GM23338 (cell line): ENCODE results near the gene PLEKHG4. TPM values are rescaled to one million over a fixed set of nuclear protein-coding genes. Genes with fewer than 3 reads are reported as not detected.

ENCODE experiments used
- ATAC-seq: fragments of 200-7000 bp; cut with Tn5 transposase; 3 replicates; pipeline ENCODE4 v1.9.1; 2020
- DNase-seq: peaks from one replicate; pipeline ENCODE4 v3.0.0-alpha.2; 2015; ENCODE audit warnings: low spot score
- H2AFZ ChIP-seq: fragments of 200-600 bp; sonication (generic); 2 replicates; pipeline ENCODE4 v1.8.0; 2016; ENCODE audit warnings: antibody characterized with exemption, mild to moderate bottlenecking, moderate library complexity
- H3F3A ChIP-seq: fragments of 200-600 bp; sonication (generic); replicated peaks from 2 replicates; pipeline ENCODE4 v1.8.0; 2017; ENCODE audit warnings: antibody characterized with exemption, mixed run types, low read depth
- H3K27ac ChIP-seq: fragments of 200-600 bp; sonication (generic); 2 replicates; pipeline ENCODE4 v1.6.1; 2016; ENCODE audit warnings: low read depth
- H3K27me3 ChIP-seq: fragments of 200-600 bp; sonication (generic); 2 replicates; pipeline ENCODE4 v1.8.0; 2016; ENCODE audit warnings: mild to moderate bottlenecking, mixed run types, moderate library complexity; ENCODE audit not compliant: insufficient read depth
- H3K36me3 ChIP-seq: fragments of 200-600 bp; sonication (generic); 2 replicates; pipeline ENCODE4 v1.8.0; 2016; ENCODE audit warnings: mild to moderate bottlenecking; ENCODE audit not compliant: insufficient read depth
- H3K4me1 ChIP-seq: fragments of 200-600 bp; sonication (generic); 2 replicates; pipeline ENCODE4 v1.8.0; 2016; ENCODE audit warnings: mild to moderate bottlenecking, moderate library complexity; ENCODE audit not compliant: insufficient read depth
- H3K4me2 ChIP-seq: fragments of 200-600 bp; sonication (generic); 2 replicates; pipeline ENCODE4 v1.7.1; 2017; ENCODE audit warnings: mixed run types
- H3K4me3 ChIP-seq: fragments of 200-600 bp; sonication (generic); 2 replicates; pipeline ENCODE4 v1.6.1; 2016; ENCODE audit warnings: mixed run types
- H3K79me2 ChIP-seq: fragments of 200-600 bp; sonication (generic); replicated peaks from 2 replicates; pipeline ENCODE4 v1.8.0; 2017; ENCODE audit warnings: mild to moderate bottlenecking; ENCODE audit not compliant: insufficient read depth
- H3K9me2 ChIP-seq: fragments of 200-600 bp; sonication (generic); 2 replicates; pipeline ENCODE4 v1.8.0; 2017; ENCODE audit not compliant: insufficient read depth
- H4K20me1 ChIP-seq: fragments of 200-600 bp; sonication (generic); replicated peaks from 2 replicates; pipeline ENCODE4 v1.8.0; 2017; ENCODE audit warnings: mild to moderate bottlenecking; ENCODE audit not compliant: insufficient read depth
- H3K27ac Mint-ChIP-seq: 2 replicates; pipeline ENCODE4 v1.8.0; 2020; ENCODE audit warnings: inconsistent platforms, mild to moderate bottlenecking, moderate library complexity, mixed read lengths
- H3K27me3 Mint-ChIP-seq: 3 replicates; pipeline ENCODE4 v1.8.0; 2022; ENCODE audit warnings: low read depth, mild to moderate bottlenecking, moderate library complexity, mixed read lengths, inconsistent platforms; ENCODE audit not compliant: insufficient read depth, poor library complexity
- H3K36me3 Mint-ChIP-seq: 3 replicates; pipeline ENCODE4 v1.8.0; 2021; ENCODE audit warnings: low read depth, mild to moderate bottlenecking, inconsistent platforms, moderate library complexity, mixed read lengths
- H3K4me1 Mint-ChIP-seq: 3 replicates; pipeline ENCODE4 v1.8.0; 2020; ENCODE audit warnings: mild to moderate bottlenecking, inconsistent platforms, mixed read lengths
- H3K4me3 Mint-ChIP-seq: 3 replicates; pipeline ENCODE4 v1.8.0; 2021; ENCODE audit warnings: moderate library complexity, mild to moderate bottlenecking, inconsistent platforms, mixed read lengths
- H3K9me3 Mint-ChIP-seq: 3 replicates; pipeline ENCODE4 v1.8.0; 2020; ENCODE audit warnings: moderate library complexity, mild to moderate bottlenecking, inconsistent platforms, mixed read lengths
- CREB1 ChIP-seq: fragments of 250-450 bp; sonication (Bioruptor Pico); IDR thresholded peaks from 2 replicates; pipeline ENCODE4 v1.5.0; 2020; ENCODE audit warnings: low read depth, mild to moderate bottlenecking, moderate library complexity
- EZH2 ChIP-seq: fragments of 200-600 bp; sonication (generic); IDR thresholded peaks from one replicate; pipeline ENCODE4 v1.8.0; 2017; ENCODE audit warnings: antibody characterized with exemption, mild to moderate bottlenecking, low read depth; ENCODE audit not compliant: unreplicated experiment
- EZH2phosphoT487 ChIP-seq: fragments of 200-600 bp; sonication (generic); IDR thresholded peaks from one replicate; pipeline ENCODE4 v1.8.1; 2018; ENCODE audit warnings: antibody characterized with exemption; ENCODE audit not compliant: unreplicated experiment
- JUNB ChIP-seq: IDR thresholded peaks from one replicate; pipeline ENCODE4 v1.6.1; 2016; ENCODE audit warnings: antibody characterized with exemption; ENCODE audit not compliant: unreplicated experiment
- POLR2AphosphoS5 ChIP-seq: IDR thresholded peaks from 2 replicates; pipeline ENCODE4 v1.6.1; 2016; ENCODE audit warnings: antibody characterized with exemption, low read depth
- ZNF331 ChIP-seq: fragments of 250-450 bp; sonication (Bioruptor Pico); IDR thresholded peaks from 2 replicates; pipeline ENCODE4 v1.5.0; 2020; ENCODE audit warnings: low read depth, mild to moderate bottlenecking, moderate library complexity
- polyA plus RNA-seq: library from polyadenylated mRNA; unstranded; fragments of >200 nt; fragmentation: Nextera tagmentation; extraction: Ambion mirVana; gene quantifications from 2 replicates; pipeline ENCODE4 v1.2.1, GENCODE V29; 2016
- total RNA-seq: library from RNA; depleted of rRNA; stranded (reverse); fragments of >200 nt; shearing (Covaris generic); gene quantifications from 2 replicates; pipeline ENCODE4 v1.2.3, GENCODE V29; 2014
- TF ChIP-seq, protein P1 (sequence below): fragments of 250-450 bp; sonication (Bioruptor Pico); IDR thresholded peaks from 2 replicates; pipeline ENCODE4 v1.5.0; 2020; ENCODE audit warnings: mild to moderate bottlenecking, moderate library complexity
- TF ChIP-seq, protein P2 (sequence below): IDR thresholded peaks from one replicate; pipeline ENCODE4 v1.6.1; 2018; ENCODE audit warnings: antibody characterized with exemption; ENCODE audit not compliant: unreplicated experiment

The PLEKHG4 gene
- total and polyA plus RNA-seq, 2 experiments from 2014 or later: 3.2 to 10.3 TPM

DNA sequence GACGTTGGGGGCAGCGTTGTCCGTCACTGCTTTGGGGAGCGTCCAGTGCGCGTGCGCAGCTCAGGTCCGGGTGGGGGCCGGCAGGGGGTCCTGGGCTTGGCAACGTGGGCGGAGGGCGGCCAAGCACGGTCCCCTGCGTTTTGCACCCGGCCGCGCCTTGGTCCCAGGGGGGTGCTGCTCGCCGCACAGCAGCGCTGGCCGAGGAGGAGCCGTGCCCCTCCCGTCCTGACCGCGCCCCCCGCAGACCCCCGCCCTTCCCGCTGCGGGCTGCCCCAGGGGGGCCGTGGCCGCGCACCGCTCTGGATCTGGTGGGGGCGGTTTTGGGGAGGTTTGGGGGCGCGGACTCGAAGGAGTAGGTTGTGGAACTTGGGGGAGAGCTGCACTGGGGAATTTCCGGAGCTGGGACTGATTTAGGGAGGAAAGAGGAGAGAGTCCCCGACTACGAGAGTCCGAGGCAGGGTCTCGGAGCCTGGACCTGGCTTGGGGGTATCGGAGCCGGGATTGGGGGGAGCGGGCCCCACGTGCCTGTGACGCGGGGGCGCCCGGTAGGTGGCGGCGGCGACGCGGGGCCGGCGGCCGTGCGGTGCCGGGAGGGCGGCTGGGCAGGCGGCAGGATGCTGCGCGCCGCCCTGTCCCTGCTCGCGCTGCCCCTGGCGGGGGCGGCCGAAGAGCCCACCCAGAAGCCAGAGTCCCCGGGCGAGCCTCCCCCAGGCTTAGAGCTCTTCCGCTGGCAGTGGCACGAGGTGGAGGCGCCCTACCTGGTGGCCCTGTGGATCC, 30.7 kb upstream of the PLEKHG4 start, which contains the start of gene SLC9A5:
Gene SLC9A5, plus strand, starts transcription at position 579 of the 777 bp plus-strand sequence. Its CDS starts 36 bp downstream, at position 615.
- peak within 1 kb of the TSS; percentile 94 for H3K4me2 ChIP-seq
- H3F3A ChIP-seq: peaks cover 18% of the 10 kb centered on the region
- peaks cover 34% of the 10 kb centered on the region for H3K27me3 ChIP-seq
- H3K4me3 ChIP-seq: peak within 1 kb of the TSS; percentile 89
- Mint-ChIP-seq H3K4me3 (peak within 1 kb of the TSS; percentile 90), H3K36me3 (peaks cover 5% of the 10 kb centered on the region; the same call in 2 of the 3 replicates), H3K27ac (peak within 1 kb of the TSS; percentile 97; the same call in 1 of the 2 replicates), H3K9me3 (no peaks in the 10 kb centered on the region), H3K4me1 (peaks cover 39% of the 10 kb centered on the region), H3K27me3 (peaks cover 28% of the 10 kb centered on the region)
- peaks cover 21% of the 10 kb centered on the region for H3K79me2 ChIP-seq
- peaks cover 23% of the 10 kb centered on the region for H3K4me1 ChIP-seq
- TF ChIP-seq POLR2AphosphoS5 (peak; percentile 31; the same call in 1 of the 2 replicates), EZH2 (no peak), CREB1 (peak; percentile 74), EZH2phosphoT487 (no peak)
- DNase-seq (peak; percentile 65), ATAC-seq (peak; percentile 1)
- H2AFZ ChIP-seq: peak within 1 kb of the TSS; percentile 97; the same call in 1 of the 2 replicates
- no peaks in the 10 kb centered on the region; the same call in none of the 2 replicates for H4K20me1 ChIP-seq
- H3K27ac ChIP-seq: no peak within 1 kb of the TSS
- H3K9me2 ChIP-seq: no peaks in the 10 kb centered on the region
- no peaks in the 10 kb centered on the region; the same call in 1 of the 2 replicates for H3K36me3 ChIP-seq

DNA sequence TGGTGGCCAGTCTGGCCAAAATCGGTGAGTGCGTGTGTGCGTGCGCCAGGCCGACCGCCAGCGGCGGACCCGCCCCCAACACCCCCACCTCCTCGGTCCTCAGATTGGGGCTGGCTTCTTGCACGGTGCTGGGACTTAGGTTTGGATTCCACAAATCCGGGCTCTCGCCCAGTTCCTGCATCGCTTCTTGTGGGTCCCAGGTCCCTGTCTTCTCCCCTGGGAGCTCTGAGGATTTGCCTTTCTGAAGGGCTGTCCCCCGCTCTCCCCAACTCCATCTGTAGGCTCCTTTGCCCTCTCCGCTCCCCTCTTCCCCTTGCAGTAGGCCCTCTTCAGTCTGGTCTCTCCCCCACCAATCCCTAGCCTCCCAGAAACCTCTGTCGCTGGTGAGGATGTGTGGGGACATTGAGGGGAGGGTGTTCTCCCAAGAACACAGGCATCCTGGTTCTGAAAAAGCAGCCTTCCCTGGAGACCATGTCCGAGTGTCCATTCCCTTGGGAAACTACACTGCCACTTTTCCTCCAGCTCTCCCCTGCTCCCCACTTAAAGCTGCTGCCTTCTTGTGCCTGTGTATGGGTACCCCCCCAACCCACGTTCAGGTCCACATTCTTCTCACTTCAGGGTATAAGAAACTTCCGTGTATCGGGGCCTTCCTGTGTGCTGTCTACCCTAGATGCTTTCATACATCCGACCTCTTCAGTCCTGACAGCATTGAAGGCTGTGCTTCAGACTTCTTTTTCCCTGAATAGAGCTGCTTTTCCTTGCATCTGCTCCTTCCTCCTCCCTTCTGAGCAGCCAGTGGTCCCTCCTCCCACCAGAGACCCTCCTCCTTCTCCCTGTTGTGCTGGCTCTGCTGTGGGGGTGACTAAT, 29.9 kb upstream of the PLEKHG4 start:
- no peak; the same call in 2 of the 3 replicates for ATAC-seq

More for the DNA sequence above, 29.9 kb upstream of the PLEKHG4 start:
- peaks cover 5% of the 10 kb centered on the region; the same call in 2 of the 3 replicates for H3K36me3 Mint-ChIP-seq
- Histone ChIP-seq H3K27me3 (peaks cover 34% of the 10 kb centered on the region), H3K27ac (no peak overlapping the region), H3K4me2 (peak overlapping the region; percentile 94), H2AFZ (peak overlapping the region; percentile 84; the same call in 1 of the 2 replicates), H3K79me2 (peaks cover 12% of the 10 kb centered on the region), H3K4me3 (peak overlapping the region; percentile 89), H3K9me2 (no peaks in the 10 kb centered on the region), H3K4me1 (peaks cover 23% of the 10 kb centered on the region), H3K36me3 (no peaks in the 10 kb centered on the region; the same call in 1 of the 2 replicates), H4K20me1 (no peaks in the 10 kb centered on the region; the same call in none of the 2 replicates), H3F3A (peaks cover 18% of the 10 kb centered on the region)
- no peaks in the 10 kb centered on the region for H3K9me3 Mint-ChIP-seq
- no peak overlapping the region for H3K27ac Mint-ChIP-seq
- peaks cover 27% of the 10 kb centered on the region for H3K27me3 Mint-ChIP-seq
- H3K4me3 Mint-ChIP-seq: peak overlapping the region; percentile 81
- peaks cover 34% of the 10 kb centered on the region for H3K4me1 Mint-ChIP-seq
- no peak for TF ChIP-seq JUNB
- no peak for TF ChIP-seq EZH2
- TF ChIP-seq, protein P1, sequence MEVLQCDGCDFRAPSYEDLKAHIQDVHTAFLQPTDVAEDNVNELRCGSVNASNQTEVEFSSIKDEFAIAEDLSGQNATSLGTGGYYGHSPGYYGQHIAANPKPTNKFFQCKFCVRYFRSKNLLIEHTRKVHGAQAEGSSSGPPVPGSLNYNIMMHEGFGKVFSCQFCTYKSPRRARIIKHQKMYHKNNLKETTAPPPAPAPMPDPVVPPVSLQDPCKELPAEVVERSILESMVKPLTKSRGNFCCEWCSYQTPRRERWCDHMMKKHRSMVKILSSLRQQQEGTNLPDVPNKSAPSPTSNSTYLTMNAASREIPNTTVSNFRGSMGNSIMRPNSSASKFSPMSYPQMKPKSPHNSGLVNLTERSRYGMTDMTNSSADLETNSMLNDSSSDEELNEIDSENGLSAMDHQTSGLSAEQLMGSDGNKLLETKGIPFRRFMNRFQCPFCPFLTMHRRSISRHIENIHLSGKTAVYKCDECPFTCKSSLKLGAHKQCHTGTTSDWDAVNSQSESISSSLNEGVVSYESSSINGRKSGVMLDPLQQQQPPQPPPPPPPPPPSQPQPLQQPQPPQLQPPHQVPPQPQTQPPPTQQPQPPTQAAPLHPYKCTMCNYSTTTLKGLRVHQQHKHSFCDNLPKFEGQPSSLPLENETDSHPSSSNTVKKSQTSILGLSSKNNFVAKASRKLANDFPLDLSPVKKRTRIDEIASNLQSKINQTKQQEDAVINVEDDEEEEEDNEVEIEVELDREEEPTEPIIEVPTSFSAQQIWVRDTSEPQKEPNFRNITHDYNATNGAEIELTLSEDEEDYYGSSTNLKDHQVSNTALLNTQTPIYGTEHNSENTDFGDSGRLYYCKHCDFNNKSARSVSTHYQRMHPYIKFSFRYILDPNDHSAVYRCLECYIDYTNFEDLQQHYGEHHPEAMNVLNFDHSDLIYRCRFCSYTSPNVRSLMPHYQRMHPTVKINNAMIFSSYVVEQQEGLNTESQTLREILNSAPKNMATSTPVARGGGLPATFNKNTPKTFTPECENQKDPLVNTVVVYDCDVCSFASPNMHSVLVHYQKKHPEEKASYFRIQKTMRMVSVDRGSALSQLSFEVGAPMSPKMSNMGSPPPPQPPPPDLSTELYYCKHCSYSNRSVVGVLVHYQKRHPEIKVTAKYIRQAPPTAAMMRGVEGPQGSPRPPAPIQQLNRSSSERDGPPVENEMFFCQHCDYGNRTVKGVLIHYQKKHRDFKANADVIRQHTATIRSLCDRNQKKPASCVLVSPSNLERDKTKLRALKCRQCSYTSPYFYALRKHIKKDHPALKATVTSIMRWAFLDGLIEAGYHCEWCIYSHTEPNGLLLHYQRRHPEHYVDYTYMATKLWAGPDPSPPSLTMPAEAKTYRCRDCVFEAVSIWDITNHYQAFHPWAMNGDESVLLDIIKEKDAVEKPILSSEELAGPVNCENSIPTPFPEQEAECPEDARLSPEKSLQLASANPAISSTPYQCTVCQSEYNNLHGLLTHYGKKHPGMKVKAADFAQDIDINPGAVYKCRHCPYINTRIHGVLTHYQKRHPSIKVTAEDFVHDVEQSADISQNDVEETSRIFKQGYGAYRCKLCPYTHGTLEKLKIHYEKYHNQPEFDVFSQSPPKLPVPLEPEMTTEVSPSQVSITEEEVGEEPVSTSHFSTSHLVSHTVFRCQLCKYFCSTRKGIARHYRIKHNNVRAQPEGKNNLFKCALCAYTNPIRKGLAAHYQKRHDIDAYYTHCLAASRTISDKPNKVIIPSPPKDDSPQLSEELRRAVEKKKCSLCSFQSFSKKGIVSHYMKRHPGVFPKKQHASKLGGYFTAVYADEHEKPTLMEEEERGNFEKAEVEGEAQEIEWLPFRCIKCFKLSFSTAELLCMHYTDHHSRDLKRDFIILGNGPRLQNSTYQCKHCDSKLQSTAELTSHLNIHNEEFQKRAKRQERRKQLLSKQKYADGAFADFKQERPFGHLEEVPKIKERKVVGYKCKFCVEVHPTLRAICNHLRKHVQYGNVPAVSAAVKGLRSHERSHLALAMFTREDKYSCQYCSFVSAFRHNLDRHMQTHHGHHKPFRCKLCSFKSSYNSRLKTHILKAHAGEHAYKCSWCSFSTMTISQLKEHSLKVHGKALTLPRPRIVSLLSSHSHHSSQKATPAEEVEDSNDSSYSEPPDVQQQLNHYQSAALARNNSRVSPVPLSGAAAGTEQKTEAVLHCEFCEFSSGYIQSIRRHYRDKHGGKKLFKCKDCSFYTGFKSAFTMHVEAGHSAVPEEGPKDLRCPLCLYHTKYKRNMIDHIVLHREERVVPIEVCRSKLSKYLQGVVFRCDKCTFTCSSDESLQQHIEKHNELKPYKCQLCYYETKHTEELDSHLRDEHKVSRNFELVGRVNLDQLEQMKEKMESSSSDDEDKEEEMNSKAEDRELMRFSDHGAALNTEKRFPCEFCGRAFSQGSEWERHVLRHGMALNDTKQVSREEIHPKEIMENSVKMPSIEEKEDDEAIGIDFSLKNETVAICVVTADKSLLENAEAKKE (CRISPR knock-in tag): no peak
- TF ChIP-seq ZNF331 (CRISPR knock-in tag): no peak
- no peak for TF ChIP-seq POLR2AphosphoS5
- TF ChIP-seq, protein P2, sequence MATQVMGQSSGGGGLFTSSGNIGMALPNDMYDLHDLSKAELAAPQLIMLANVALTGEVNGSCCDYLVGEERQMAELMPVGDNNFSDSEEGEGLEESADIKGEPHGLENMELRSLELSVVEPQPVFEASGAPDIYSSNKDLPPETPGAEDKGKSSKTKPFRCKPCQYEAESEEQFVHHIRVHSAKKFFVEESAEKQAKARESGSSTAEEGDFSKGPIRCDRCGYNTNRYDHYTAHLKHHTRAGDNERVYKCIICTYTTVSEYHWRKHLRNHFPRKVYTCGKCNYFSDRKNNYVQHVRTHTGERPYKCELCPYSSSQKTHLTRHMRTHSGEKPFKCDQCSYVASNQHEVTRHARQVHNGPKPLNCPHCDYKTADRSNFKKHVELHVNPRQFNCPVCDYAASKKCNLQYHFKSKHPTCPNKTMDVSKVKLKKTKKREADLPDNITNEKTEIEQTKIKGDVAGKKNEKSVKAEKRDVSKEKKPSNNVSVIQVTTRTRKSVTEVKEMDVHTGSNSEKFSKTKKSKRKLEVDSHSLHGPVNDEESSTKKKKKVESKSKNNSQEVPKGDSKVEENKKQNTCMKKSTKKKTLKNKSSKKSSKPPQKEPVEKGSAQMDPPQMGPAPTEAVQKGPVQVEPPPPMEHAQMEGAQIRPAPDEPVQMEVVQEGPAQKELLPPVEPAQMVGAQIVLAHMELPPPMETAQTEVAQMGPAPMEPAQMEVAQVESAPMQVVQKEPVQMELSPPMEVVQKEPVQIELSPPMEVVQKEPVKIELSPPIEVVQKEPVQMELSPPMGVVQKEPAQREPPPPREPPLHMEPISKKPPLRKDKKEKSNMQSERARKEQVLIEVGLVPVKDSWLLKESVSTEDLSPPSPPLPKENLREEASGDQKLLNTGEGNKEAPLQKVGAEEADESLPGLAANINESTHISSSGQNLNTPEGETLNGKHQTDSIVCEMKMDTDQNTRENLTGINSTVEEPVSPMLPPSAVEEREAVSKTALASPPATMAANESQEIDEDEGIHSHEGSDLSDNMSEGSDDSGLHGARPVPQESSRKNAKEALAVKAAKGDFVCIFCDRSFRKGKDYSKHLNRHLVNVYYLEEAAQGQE: no peak
- peak; percentile 59 for DNase-seq
